Pancreas (tissue), 10 donors: Measurements from ENCODE around the gene PHC1. TPM values are rescaled to one million over a fixed set of nuclear protein-coding genes. Genes with fewer than 3 reads are reported as not detected.

Experiments
- ATAC-seq, 4 donors: fragments of 200-7000 bp; cut with Tn5 transposase; one replicate each; pipeline versions ENCODE4 v1.8.0 to v1.9.1; 2020; ENCODE audit warnings: mild to moderate bottlenecking in 4 of 4, moderate library complexity in 4 of 4
- DNase-seq, 6 donors: peaks; one replicate each; pipeline ENCODE4 v3.0.0-alpha.2; 2020
- FAIRE-seq: peaks from 2 replicates; lab custom pipeline; 2012; peaks lifted over from hg19 to GRCh38; lab: Jason Lieb, UNC
- H3K27ac ChIP-seq, 4 donors: fragments of 200-600 bp; sonication (generic); 1 replicate in 3 of 4; 2 replicates in 1 of 4; pipeline versions ENCODE4 v1.5.0 to v1.8.0; 2020
- H3K27me3 ChIP-seq, 4 donors: fragments of 200-600 bp; one replicate each; pipeline ENCODE4 v1.8.0; 2021
- H3K36me3 ChIP-seq, 3 donors: fragments of 200-600 bp; sonication (generic) in 1 of 3; one replicate each; pipeline versions ENCODE4 v1.5.0 to v1.8.0; 2020 to 2021
- H3K4me1 ChIP-seq, 3 donors: fragments of 200-600 bp; one replicate each; pipeline ENCODE4 v1.8.0; 2021
- H3K4me3 ChIP-seq, 4 donors: fragments of 200-600 bp; sonication (generic) in 2 of 4; one replicate each; pipeline versions ENCODE4 v1.5.0 to v1.8.0; 2020 to 2021
- H3K9me3 ChIP-seq, 4 donors: fragments of 200-600 bp; one replicate each; pipeline ENCODE4 v1.8.0; 2021
- WGBS, 2 donors: extraction: QIAGEN DNeasy Blood & Tissue Kit; methylation state at CpG; one replicate each; pipeline ENCODE4 v1.1.7; 2013; 5-methylcytosine and 5-hydroxymethylcytosine counted together
- intact Hi-C, 3 donors: fragments of 100-400 bp; cut with DNase I; formaldehyde crosslinking; loops; one replicate each; pipeline versions ENCODE4 v1.11.1 to v1.14.2; 2022
- polyA plus RNA-seq, 2 donors: library from polyadenylated mRNA; stranded (reverse); fragments of 200-250 nt; gene quantifications; one replicate each; pipeline ENCODE4 v1.2.3, GENCODE V29; 2013
- total RNA-seq, 6 donors: library from RNA; stranded (reverse); fragmentation: NEBNext Ultra II Directional in 4 of 6; extraction: Animal tissue kit (Norgen Biotek cat#: 25700) in 4 of 6; gene quantifications; one replicate each; pipeline versions ENCODE4 v1.2.1 to v1.2.4, GENCODE V29; 2021 to 2023
- TF ChIP-seq, protein P1 (sequence below), 4 donors: fragments of 200-600 bp; sonication (generic) in 3 of 4; IDR thresholded peaks; one replicate each; pipeline versions ENCODE4 v1.5.0 to v1.8.0; 2021; ENCODE audit warnings: antibody characterized with exemption in 4 of 4
- donor health status: healthy with polysubstance abuse.
- donor health status: DM: no; HTN: no; CAD: no; lungs with moderate emphysema.
- donor health status: DM: no; HTN: no; CAD: no.
- donor health status: control.
- donor health status: control.
- donor health status: Bipolar disorder and iron deficiency.
- donor health status: DM: yes; HTN: yes; CAD: no.
- donor health status: DM: no; HTN: no; CAD: no.
- donor health status: DM: no; HTN: no; CAD: no.
- donor health status: DM: yes; HTN: yes; CAD: no.

The PHC1 gene
- total and polyA plus RNA-seq, 8 donors = 15.8 to 45.1 (median 19.5) TPM

DNA sequence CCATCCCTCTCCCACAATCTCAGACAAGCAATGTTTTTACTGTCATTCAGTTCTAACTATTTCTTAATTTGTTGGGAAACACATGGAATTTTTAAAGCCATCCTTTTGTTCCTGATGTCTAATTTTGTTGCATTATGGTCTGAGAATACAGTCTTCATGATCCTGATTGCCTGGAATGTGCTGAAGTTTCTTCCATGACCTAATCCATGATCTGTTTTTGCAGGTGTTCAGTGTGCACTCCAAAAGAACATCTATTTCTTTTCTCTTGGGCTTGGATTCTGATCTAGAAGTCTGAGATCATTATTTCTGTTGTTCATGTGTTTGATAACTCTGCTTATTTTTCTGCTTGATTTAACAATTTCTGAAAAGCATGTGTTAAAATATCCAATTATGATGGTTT lies 43.2 kb upstream of the PHC1 start:
- no peaks in the 10 kb centered on the region for H3K27me3 ChIP-seq
- H3K4me3 ChIP-seq = no peak overlapping the region
- H3K36me3 ChIP-seq = no peaks in the 10 kb centered on the region
- no peak overlapping the region for H3K27ac ChIP-seq
- no peaks in the 10 kb centered on the region for H3K4me1 ChIP-seq
- no peak for FAIRE-seq
- no peak for ATAC-seq
- DNase-seq = no peak
- TF ChIP-seq, protein P1, sequence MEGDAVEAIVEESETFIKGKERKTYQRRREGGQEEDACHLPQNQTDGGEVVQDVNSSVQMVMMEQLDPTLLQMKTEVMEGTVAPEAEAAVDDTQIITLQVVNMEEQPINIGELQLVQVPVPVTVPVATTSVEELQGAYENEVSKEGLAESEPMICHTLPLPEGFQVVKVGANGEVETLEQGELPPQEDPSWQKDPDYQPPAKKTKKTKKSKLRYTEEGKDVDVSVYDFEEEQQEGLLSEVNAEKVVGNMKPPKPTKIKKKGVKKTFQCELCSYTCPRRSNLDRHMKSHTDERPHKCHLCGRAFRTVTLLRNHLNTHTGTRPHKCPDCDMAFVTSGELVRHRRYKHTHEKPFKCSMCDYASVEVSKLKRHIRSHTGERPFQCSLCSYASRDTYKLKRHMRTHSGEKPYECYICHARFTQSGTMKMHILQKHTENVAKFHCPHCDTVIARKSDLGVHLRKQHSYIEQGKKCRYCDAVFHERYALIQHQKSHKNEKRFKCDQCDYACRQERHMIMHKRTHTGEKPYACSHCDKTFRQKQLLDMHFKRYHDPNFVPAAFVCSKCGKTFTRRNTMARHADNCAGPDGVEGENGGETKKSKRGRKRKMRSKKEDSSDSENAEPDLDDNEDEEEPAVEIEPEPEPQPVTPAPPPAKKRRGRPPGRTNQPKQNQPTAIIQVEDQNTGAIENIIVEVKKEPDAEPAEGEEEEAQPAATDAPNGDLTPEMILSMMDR (IDR thresholded peaks at IDR 0.05) = no peak
- no peaks in the 10 kb centered on the region for H3K9me3 ChIP-seq
- intact Hi-C loops = no loop called here

DNA sequence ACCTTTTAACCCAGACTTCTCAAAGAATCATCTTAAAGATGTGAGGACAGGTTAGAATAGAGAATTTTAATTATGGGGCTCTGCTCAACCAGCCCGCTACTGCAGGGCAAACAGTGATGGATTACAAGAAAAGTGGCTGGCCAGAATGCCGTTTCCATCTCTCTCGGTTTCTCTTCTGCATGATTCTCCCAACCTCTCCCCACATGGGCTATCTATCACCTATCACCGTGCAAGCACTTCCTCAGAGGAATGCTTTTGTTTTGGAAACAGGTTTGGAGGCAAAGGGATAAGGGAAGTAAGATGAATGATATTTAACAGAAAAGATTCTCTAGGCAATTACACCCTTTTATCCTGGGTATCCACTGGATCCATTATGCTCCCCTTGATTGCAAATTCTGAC lies 37.4 kb upstream of the PHC1 start:
- H3K9me3 ChIP-seq = no peaks in the 10 kb centered on the region
- H3K36me3 ChIP-seq = no peaks in the 10 kb centered on the region
- FAIRE-seq (no peak), DNase-seq (no peak), ATAC-seq (no peak)
- no peak overlapping the region for H3K27ac ChIP-seq
- intact Hi-C loops = no loop called here
- 29 to 44% methylated on average over 4 of the region's 4 CpGs for WGBS, 2 donors
- H3K4me1 ChIP-seq = no peaks in the 10 kb centered on the region
- TF ChIP-seq, protein P1 (IDR thresholded peaks at IDR 0.05) = no peak
- H3K4me3 ChIP-seq = no peak overlapping the region
- no peaks in the 10 kb centered on the region for H3K27me3 ChIP-seq

DNA sequence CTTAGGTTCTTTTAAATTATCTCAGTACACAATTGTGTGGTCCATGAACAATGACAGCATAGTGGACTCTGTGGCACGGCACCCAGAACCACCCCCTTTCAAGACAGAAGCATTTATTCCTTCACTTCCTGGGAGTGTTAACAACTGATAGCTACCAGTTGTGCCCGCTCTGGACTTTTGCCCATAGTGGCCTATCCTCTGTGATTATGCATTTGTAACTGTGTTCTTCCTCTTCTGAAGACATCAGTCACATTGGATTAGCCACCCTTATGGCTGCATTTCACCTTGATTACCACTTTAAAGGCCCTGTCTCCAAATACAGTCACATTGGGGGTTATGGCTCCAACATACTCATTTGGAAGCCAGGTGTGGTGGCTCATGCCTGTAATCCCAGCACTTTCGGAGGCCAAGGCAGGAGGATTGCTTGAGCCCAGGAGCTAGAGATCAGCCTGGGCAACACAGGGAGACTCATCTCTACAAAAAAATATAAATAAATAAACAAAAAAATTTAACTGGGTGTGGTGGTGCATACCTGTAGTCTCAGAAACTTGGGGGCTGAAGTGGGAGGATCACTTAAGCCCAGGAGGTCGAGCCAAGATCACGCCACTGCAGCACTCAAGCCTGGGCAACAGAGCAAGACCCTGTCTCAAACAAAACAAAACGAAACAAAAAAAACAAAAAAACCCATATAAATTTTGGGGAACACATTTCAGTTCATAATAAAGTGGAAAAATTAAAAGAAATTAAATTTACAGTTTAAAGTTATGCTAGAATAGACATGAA lies 27.6 kb upstream of the PHC1 start:
- no peak for FAIRE-seq

DNA sequence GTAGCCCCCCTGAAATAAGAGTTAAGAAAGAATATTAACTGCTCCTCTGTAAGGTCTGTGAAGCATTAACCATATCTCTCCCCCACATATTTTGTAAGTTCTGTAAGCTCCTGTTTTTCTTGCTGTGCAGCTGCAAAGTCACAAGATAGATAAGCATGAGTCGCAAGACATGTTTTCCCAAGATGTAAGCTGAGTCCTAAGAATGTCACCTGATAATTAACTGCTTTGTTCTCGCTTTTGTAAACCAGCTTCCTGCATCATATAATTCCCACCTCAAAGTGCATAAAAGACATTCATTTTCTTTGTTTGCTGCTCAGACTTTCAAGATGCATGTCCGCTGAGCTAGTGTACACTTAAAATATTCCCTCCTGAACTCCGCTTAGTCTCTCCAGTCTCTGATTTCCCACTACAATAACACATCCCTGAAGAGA lies 27.0 kb upstream of the PHC1 start:
- no peaks in the 10 kb centered on the region for H3K27me3 ChIP-seq
- intact Hi-C loops = no loop called here
- no peak for DNase-seq
- ATAC-seq = no peak
- no peak overlapping the region for H3K4me3 ChIP-seq
- no peak overlapping the region for H3K27ac ChIP-seq
- TF ChIP-seq, protein P1 (IDR thresholded peaks at IDR 0.05) = no peak
- no peaks in the 10 kb centered on the region for H3K9me3 ChIP-seq
- 68 to 78% methylated on average over 4 of the region's 4 CpGs for WGBS, 2 donors
- H3K4me1 ChIP-seq = peaks cover 0 to 3% (median 0%) of the 10 kb centered on the region in 3 donors
- no peaks in the 10 kb centered on the region for H3K36me3 ChIP-seq
- FAIRE-seq = no peak

More for the DNA sequence above, 27.6 kb upstream of the PHC1 start:
- ATAC-seq = no peak
- Histone ChIP-seq H3K4me1 (peaks cover 0 to 3% (median 0%) of the 10 kb centered on the region in 3 donors), H3K27me3 (no peaks in the 10 kb centered on the region), H3K27ac (no peak overlapping the region), H3K4me3 (no peak overlapping the region), H3K9me3 (no peaks in the 10 kb centered on the region), H3K36me3 (no peaks in the 10 kb centered on the region)
- WGBS, 2 donors = 90 to 94% methylated on average over 6 of the region's 6 CpGs
- no peak for DNase-seq
- intact Hi-C loops = no loop called here
- TF ChIP-seq, protein P1 (IDR thresholded peaks at IDR 0.05) = no peak
